IPS-18a (cell line): ENCODE results near the gene FUBP1.

ENCODE experiments used
- H3K27ac ChIP-seq: one replicate; pipeline ENCODE4 v1.5.1; 2013; ENCODE audit warnings: low read length
- H3K27me3 ChIP-seq: one replicate; pipeline ENCODE4 v1.6.1; 2013; ENCODE audit warnings: mild to moderate bottlenecking, low read length; ENCODE audit not compliant: control insufficient read depth, insufficient read depth
- H3K36me3 ChIP-seq: one replicate; pipeline ENCODE4 v1.6.1; 2013; ENCODE audit warnings: low read depth, low read length; ENCODE audit not compliant: control insufficient read depth
- H3K4me1 ChIP-seq: one replicate; pipeline ENCODE4 v1.6.1; 2013; ENCODE audit warnings: low read depth, low read length; ENCODE audit not compliant: control insufficient read depth
- H3K4me3 ChIP-seq: one replicate; pipeline ENCODE4 v1.5.1; 2013; ENCODE audit warnings: low read length
- H3K9ac ChIP-seq: one replicate; pipeline ENCODE4 v1.6.1; 2013; ENCODE audit warnings: mild to moderate bottlenecking, low read length, moderate library complexity
- H3K9me3 ChIP-seq: one replicate; pipeline ENCODE4 v1.6.1; 2013; ENCODE audit warnings: low read depth, low read length; ENCODE audit not compliant: control insufficient read depth

FUBP1 gene

DNA sequence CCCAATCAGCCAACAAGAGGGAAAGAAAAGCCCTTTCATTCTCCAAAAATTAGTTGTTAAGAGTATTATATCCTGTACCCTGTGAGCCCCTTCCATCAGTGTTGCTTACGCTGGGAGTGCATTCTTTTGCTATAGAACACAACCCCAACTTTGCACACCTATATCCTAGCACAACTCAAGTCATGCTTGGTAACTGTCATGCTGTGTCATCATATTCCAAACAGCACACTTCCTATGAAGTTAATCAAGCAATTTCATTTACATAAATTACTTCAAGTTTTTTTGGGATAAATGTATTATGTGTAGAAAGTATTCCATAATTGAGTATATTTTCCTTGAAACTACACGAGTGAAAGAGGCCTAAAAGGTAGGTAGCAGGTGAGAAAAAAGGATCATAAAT lies 20.0 kb downstream of the FUBP1 start:
- Histone ChIP-seq H3K4me1 (no peaks in the 10 kb centered on the region), H3K9ac (no peak overlapping the region), H3K36me3 (peaks cover 100% of the 10 kb centered on the region), H3K27ac (no peak overlapping the region), H3K27me3 (no peaks in the 10 kb centered on the region), H3K4me3 (no peak overlapping the region), H3K9me3 (no peaks in the 10 kb centered on the region)

DNA sequence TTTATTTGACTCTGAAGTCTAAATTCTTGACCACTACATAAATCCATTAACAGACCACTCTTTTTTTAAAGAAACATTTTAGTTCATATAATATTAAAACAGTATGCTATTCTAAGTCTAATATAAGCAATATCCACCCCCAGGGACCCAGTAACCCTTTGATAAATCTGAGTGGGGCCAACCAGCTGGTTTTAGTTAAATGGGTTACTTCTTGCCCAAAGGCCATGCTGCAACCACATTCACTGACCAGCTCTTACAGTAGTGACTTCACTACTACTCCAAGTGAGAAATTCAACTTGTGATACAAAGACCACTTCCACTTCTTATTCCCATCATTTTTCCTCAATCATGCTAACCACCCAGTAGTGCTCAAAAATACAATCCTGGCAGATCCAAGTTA lies 20.5 kb downstream of the FUBP1 start:
- Histone ChIP-seq H3K4me3 (no peak overlapping the region), H3K27me3 (no peaks in the 10 kb centered on the region), H3K9ac (no peak overlapping the region), H3K36me3 (peaks cover 100% of the 10 kb centered on the region), H3K4me1 (no peaks in the 10 kb centered on the region), H3K27ac (no peak overlapping the region), H3K9me3 (no peaks in the 10 kb centered on the region)

DNA sequence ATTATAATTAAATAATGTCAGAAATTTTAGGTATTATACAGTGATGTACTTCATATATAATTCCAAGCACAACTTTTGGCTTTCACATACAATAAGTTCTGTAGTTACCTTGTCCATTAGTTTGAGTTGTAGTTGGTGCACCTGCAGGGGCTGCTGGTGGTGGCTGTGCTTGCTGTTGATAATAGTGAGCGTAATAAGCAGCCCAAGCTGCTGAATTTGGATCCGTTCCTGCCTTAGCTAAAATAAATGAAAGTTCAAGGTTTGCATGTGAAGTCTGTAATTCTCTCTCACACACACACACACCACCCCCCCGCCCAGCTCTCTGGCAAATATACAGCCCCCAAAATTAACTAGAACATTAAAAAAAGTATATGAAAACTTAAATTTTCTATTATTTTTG lies 22.4 kb downstream of the FUBP1 start:
- no peak overlapping the region for H3K4me3 ChIP-seq
- no peaks in the 10 kb centered on the region for H3K27me3 ChIP-seq
- no peaks in the 10 kb centered on the region for H3K9me3 ChIP-seq
- no peak overlapping the region for H3K9ac ChIP-seq
- no peaks in the 10 kb centered on the region for H3K4me1 ChIP-seq
- H3K27ac ChIP-seq = no peak overlapping the region
- H3K36me3 ChIP-seq = peaks cover 99% of the 10 kb centered on the region

DNA sequence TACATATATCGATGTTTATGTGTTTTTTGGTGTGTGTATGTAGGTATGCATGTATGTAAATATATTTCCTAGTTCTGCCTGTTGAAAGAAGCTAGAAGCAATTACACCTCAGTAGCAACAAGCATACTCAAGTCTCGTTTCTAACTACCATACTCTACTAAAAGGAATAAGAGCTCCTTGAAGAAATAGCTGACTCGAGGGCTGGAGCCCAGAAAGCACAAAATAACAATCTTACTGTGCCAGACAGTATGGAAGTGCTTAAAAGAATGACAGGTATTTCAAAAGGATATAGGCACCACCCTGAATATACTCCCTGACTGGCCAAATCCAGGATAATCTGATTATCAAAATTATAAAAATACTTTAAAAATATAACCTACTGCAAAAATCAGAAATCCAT lies 23.2 kb downstream of the FUBP1 start:
- Histone ChIP-seq H3K36me3 (peaks cover 99% of the 10 kb centered on the region), H3K4me1 (no peaks in the 10 kb centered on the region), H3K9ac (no peak overlapping the region), H3K27ac (no peak overlapping the region), H3K27me3 (no peaks in the 10 kb centered on the region), H3K9me3 (no peaks in the 10 kb centered on the region), H3K4me3 (no peak overlapping the region)

DNA sequence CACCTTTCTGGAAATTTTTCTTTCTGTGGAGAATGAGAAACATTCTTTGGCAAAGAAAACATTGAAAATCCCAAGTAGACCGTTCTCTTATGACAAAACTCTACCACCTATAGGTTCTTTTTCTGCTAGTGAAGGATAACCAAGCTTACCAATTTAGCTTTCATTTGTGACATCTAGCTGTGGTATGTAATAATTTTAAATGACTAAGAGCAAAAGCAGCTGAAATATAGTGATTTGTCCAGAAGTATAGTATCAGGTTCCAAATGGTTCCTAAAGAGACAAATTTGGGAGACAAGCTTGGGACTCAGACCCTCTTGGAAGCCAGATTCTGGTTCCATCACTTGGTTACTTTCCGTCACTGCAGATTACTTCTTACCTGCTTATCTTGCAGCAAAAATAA lies 24.4 kb downstream of the FUBP1 start:
- H3K36me3 ChIP-seq = peaks cover 99% of the 10 kb centered on the region

DNA sequence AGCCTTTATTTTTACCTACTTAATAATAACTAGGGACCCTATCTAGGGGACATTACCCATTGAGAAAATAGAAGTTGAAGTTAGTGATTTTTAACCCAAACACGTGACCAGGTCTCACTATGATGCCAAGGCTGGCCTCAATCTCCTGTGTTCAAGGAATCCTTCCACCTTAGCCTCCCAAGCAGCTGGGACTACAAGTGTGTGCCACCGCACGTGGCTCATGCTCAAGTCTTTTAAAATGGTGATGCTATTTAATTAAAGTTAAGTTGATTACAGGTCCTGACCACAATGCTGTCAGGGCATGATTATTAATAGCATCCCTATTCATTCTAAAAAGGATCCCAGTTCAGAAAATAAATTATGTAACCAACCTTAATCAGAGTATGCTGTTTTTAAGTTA lies 25.0 kb downstream of the FUBP1 start:
- Histone ChIP-seq H3K27ac (no peak overlapping the region), H3K36me3 (peaks cover 99% of the 10 kb centered on the region), H3K27me3 (no peaks in the 10 kb centered on the region), H3K4me3 (no peak overlapping the region), H3K9ac (no peak overlapping the region), H3K9me3 (no peaks in the 10 kb centered on the region), H3K4me1 (no peaks in the 10 kb centered on the region)

More for the DNA sequence above, 24.4 kb downstream of the FUBP1 start:
- Histone ChIP-seq H3K9me3 (no peaks in the 10 kb centered on the region), H3K9ac (no peak overlapping the region), H3K4me1 (no peaks in the 10 kb centered on the region), H3K4me3 (no peak overlapping the region), H3K27me3 (no peaks in the 10 kb centered on the region), H3K27ac (no peak overlapping the region)

DNA sequence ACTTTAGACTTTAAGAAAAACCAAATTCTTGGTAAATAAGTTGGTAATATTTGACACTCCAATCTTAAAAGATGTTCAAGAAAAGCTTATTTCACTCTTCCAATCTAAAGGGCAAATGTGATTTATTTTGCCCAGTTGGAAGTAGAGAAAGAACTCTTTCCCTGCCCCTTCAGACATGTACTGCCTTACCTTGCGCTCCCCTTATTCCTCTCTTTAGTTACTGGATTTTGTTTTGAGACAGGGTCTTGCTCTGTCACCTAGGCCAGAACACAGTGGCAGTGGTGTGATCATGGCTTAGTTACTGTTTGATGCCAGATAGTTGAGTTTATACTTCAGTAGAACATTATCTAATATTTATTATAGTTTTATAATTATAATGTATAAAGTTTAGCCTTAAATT lies 27.5 kb downstream of the FUBP1 start:
- no peak overlapping the region for H3K9ac ChIP-seq
- no peak overlapping the region for H3K4me3 ChIP-seq
- no peaks in the 10 kb centered on the region for H3K4me1 ChIP-seq
- H3K27ac ChIP-seq = no peak overlapping the region
- H3K27me3 ChIP-seq = no peaks in the 10 kb centered on the region
- no peaks in the 10 kb centered on the region for H3K9me3 ChIP-seq
- peaks cover 99% of the 10 kb centered on the region for H3K36me3 ChIP-seq

DNA sequence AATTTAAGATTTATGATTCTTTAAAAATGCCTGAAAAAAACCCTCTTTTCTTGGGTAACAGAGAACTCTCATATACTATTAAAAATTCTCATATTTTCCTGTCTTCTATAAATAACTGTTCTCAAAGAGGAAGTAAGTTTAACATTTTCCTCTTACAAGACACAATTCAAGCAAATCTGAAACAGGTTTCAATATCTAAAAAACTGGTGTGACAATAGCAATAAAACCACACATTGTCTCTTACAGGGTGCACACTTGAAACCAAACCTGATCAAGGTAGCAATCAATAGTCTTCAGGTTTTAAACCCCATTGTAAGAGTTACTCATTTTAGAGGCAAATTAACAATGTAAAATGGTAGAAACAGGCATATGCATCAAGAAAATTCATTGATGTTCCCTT lies 28.0 kb downstream of the FUBP1 start:
- Histone ChIP-seq H3K9ac (no peak overlapping the region), H3K27ac (no peak overlapping the region), H3K36me3 (peaks cover 98% of the 10 kb centered on the region), H3K9me3 (no peaks in the 10 kb centered on the region), H3K4me3 (no peak overlapping the region), H3K27me3 (no peaks in the 10 kb centered on the region), H3K4me1 (no peaks in the 10 kb centered on the region)

DNA sequence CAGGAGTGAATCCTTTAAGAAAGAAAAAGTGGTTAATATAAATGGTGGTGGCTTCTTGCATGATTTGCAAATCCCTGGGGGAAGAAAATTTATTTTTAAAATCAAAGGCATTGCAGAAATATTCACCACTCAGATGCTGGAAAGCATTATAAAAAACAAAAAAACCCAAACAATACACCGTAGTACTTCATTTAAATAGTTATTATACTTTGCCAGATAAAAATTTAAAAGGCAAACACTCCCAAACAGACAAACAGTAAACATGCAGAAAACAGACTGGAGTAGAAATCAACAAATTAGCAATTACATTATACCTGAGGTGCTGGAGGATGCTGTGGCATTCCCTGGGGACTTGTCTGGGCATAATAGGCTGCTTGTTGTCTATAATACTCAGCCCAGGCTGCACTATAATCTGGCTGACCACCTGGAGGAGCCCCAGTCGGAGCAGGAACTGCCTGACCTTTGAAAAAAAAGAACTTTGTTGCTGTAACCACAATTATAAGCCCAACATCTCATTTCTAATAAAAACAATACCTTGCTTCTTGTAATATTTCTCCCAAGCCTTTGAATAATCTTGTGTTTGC lies 29.9 kb downstream of the FUBP1 start:
- H3K27ac ChIP-seq = no peak overlapping the region
- H3K36me3 ChIP-seq = peaks cover 98% of the 10 kb centered on the region
- no peak overlapping the region for H3K4me3 ChIP-seq
- H3K4me1 ChIP-seq = no peaks in the 10 kb centered on the region
- H3K27me3 ChIP-seq = no peaks in the 10 kb centered on the region
- no peak overlapping the region for H3K9ac ChIP-seq
- no peaks in the 10 kb centered on the region for H3K9me3 ChIP-seq

DNA sequence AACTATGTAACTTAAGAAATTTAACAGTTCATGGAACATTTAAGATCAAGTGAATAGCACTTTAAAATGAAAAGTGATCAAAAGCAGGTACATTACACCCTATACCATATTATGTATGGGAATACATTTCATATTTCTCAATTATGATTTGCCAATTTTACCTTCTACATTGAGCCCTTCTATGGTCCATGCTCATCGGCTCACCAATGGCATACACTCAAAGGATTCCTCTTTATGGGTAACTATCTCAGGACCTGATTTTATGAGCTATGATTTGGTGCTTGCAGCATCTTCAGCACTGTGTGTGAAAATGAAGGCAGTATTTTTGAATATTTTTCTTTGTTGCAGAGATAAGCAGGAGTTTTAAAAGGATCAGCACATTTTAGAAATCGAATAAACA lies 33.5 kb downstream of the FUBP1 start:
- Histone ChIP-seq H3K4me3 (no peak overlapping the region), H3K9ac (no peak overlapping the region), H3K27ac (no peak overlapping the region), H3K9me3 (no peaks in the 10 kb centered on the region), H3K27me3 (no peaks in the 10 kb centered on the region), H3K4me1 (no peaks in the 10 kb centered on the region), H3K36me3 (peaks cover 74% of the 10 kb centered on the region)

DNA sequence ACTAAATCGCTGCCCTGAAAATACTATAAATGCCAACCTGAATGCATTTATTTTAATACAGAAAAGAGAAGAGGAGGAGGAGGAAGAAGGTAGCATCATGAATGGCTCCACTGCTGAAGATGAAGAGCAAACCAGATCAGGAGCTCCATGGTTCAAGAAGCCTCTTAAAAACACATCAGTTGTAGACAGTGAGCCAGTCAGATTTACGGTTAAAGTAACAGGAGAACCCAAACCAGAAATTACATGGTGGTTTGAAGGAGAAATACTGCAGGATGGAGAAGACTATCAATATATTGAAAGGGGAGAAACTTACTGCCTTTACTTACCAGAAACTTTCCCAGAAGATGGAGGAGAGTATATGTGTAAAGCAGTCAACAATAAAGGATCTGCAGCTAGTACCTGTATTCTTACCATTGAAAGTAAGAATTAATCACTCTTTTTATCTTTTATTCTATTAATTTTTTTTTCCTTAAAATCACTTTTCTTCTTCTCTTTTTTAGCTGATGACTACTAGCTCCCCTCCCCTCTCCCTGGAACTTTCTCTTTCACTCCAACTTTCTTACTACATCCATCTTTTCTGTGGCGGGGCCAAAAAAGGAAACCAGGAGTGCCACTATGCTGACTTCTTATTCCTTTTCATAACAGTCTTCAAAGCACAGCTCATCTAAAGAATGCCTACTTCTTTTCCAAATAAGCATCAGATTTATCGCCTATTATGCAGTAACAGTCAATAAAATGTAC lies 36.3 kb downstream of the FUBP1 start:
- Histone ChIP-seq H3K9me3 (no peaks in the 10 kb centered on the region), H3K4me3 (no peak overlapping the region), H3K36me3 (peaks cover 46% of the 10 kb centered on the region), H3K4me1 (no peaks in the 10 kb centered on the region), H3K27me3 (no peaks in the 10 kb centered on the region), H3K27ac (no peak overlapping the region), H3K9ac (no peak overlapping the region)

DNA sequence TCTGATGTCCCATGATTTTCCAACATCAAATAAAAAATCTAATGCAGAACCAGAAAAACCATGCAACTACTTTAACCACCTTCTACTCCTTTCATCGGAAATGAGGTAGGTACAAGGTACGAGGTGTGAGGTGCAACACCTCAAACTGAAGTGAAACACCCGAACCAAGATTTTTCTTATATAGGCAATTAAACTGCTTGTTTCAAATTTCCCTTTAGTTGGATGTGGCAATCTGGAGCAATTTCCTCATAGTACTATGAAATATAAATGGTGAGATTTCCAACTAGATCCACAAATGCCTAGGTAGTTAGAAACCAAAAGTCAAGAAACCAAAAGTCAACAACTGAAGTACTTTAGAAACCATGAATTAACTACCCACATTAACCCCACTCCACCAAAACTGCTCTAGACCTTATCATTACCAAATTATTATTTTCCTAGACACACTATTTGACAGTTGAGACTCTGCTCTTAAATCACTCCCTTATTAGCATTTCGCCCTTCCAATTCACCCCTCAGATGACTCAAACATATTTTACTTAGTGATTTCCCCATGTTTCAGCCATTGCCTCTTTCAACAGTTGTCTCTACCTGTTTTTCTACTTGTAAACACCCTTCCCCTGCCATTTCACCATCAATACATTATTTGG lies 37.8 kb downstream of the FUBP1 start:
- H3K36me3 ChIP-seq = peaks cover 31% of the 10 kb centered on the region

More for the DNA sequence above, 37.8 kb downstream of the FUBP1 start:
- no peak overlapping the region for H3K27ac ChIP-seq
- no peak overlapping the region for H3K4me3 ChIP-seq
- no peaks in the 10 kb centered on the region for H3K4me1 ChIP-seq
- no peaks in the 10 kb centered on the region for H3K27me3 ChIP-seq
- no peak overlapping the region for H3K9ac ChIP-seq
- H3K9me3 ChIP-seq = no peaks in the 10 kb centered on the region
